GM21717 (cell line): Measurements from ENCODE around the gene NAMPT.
"Not testable (repeated sequence)": the region's sequence is repeated elsewhere in the genome, so short reads cannot be mapped to it uniquely, and the experiment has no call there.

Source experiments
- ATAC-seq: cut with Tn5 transposase; IDR thresholded peaks from one replicate; pipeline ENCODE4 v1.9.1; 2021; ENCODE audit warnings: mild to moderate bottlenecking, moderate library complexity; ENCODE audit not compliant: unreplicated experiment

NAMPT gene

GRCh38 chr7:106236065-106236464 is 48.7 kb downstream of the NAMPT start:
- no peak for ATAC-seq

GRCh38 chr7:106234425-106234824 is 50.4 kb downstream of the NAMPT start:
- no peak for ATAC-seq

DNA sequence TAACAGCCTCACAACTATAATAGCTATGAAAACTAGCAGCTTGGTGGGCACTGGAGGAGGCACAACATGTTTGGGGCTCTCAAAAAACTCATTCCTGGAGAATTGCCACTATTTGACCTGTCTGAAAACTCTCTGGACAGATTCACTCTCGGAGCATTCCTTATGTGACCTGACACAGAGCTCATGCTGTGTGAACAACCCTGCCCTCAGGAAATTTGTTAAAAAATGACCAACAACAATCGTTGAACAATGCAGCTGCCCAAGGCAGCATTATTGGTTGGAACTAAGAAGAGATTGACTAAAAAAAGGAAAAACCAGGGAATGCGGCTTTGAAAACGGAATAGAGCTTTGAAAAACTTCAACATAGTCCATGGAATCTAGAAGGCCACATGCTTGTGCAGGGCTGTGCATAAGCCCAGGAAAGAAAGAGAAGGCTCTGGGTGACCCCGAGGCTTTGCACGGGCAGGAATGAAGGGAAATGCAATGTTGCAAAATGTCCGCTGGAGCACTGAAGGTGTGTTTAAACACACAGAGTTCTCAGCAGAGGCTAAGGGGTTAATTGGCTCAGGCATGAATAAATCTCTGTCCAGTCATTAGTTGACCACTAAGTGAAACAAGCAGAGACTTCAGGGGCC is 52.8 kb downstream of the NAMPT start:
- no peak for ATAC-seq

GRCh38 chr7:106225856-106226255 is 58.9 kb downstream of the NAMPT start:
- ATAC-seq, result no peak

DNA sequence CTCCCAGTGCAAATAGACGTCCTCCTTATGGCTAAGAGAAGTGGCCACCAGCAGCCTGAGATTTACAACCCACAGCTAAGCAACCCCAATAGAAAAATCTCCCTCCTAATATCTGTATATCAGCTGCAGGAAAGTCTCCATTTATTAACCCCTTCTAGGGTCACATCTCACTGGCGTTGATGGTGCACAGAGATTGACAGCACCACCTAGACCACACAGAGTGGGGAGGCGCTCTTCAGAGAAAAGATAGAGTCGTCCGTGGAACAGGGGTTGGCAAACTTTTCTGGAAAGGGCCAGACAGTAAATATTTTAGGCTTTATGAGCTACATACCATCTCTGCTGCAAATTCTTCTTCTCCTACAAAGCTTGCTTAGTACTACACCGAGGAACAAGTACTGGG is 60.0 kb downstream of the NAMPT start:
- ATAC-seq, result no peak

DNA sequence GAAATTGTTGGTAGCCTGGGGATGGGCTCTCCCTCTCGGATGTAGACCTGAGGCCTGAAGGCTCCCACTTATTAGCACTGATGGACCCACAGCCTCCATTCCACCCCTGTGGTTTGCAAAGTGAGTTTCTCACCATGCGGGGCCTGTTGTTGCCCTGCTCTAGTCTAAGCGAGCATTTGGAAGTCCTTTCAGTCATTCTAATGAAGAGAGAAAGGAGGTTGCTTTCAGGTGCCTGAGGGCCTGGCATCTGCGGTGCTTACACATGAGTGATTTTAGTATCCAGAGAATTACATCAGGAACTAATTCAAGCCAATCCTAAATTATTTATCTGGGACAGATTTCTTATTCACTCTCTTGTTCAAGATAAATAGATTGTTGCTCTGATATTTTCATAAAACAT is 61.6 kb downstream of the NAMPT start:
- no peak for ATAC-seq

GRCh38 chr7:106222545-106222944 is 62.2 kb downstream of the NAMPT start:
- ATAC-seq, result no peak

- no peak for ATAC-seq
Observed at GRCh38 chr7:106220307-106220706, 64.5 kb downstream of the NAMPT start.

GRCh38 chr7:106219170-106219569 is 65.6 kb downstream of the NAMPT start:
- ATAC-seq, result no peak

GRCh38 chr7:106218546-106218945 is 66.2 kb downstream of the NAMPT start:
- no peak for ATAC-seq

GRCh38 chr7:106216923-106217542 is 67.8 kb downstream of the NAMPT start:
- no peak for ATAC-seq

DNA sequence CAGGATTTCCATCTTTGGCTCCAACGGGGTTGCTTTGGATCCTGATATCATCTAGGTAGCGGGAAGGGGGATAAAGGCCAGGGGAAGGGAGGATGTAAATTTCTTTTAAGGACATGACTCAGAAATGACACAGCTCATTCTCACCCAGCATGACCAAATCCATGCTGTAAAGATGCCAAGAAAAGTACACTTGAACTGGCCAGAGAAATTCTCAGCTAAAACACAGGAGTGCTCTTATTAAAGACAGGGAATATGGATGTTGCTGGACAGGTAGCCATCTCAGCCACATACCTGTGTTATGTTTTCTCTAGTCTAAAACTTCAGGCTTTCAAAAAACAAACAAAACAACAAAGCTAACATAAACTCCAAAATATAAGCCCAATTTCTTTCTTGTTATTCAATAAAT is 68.3 kb downstream of the NAMPT start:
- no peak for ATAC-seq

GRCh38 chr7:106215868-106216516 is 68.8 kb downstream of the NAMPT start:
- ATAC-seq, result no peak

GRCh38 chr7:106208944-106209343 is 75.8 kb downstream of the NAMPT start:
- not testable (repeated sequence) for ATAC-seq

DNA sequence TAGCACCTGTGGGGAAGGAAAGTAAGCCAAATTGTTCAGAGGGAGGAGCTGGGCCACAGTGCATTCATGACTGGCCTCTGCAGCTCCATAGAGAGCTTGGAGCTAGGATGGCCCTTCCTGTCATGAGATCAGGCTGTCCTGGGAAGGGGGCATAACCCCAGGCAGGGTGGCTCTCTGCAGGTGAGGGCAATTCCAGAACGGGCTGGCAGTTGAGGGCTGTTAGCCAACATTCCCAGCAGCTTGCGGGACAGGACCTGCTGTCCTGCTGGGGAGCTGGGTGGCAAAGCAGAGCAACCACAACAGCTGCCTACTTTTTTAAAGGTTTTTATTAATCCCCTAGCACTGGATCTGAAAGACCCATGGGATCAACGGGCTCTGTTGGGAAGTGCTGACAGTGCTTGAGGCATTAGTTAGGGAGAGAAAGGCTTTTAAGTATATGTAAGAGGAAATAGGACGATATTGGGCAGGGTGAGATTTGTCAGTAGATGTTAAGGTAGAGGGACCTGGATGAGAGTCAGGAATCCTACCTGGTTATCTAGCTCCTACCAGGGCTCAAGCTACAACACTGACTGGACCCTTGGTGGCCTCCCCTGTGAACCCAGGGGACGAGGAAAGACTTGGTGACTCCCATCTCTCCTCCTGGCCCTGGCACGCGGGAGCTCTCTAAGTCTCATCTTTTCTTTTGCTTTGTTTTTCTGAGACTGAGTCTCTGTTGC is 77.8 kb downstream of the NAMPT start:
- ATAC-seq, result no peak

DNA sequence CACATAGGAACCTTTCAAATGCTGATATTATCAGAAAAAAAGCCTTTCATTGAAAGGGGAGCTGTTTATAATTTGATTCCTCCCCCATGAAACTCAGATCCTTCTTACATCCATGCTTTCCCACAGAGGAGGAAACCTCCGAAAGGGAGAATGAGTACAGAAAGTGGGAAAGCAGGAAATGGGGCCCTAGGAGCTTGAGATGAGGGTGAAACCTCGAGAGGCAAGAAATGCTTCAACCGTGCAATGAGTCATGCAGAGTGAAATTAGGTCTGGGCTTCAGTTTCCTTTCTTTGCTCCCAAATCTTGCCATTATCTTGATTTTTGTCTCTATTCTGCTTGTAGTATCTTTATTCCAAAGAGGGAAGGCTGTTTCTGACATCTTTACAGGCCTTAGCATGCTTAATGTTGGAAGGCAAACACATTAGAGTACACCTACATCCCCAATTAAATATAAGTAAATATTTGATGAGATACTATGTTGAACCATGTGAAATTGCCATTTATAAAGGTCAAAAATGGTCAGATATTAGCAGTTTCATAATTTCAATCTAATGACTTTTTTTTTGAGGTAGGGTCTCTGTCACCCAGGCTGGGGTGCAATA is 79.1 kb downstream of the NAMPT start:
- no peak for ATAC-seq

DNA sequence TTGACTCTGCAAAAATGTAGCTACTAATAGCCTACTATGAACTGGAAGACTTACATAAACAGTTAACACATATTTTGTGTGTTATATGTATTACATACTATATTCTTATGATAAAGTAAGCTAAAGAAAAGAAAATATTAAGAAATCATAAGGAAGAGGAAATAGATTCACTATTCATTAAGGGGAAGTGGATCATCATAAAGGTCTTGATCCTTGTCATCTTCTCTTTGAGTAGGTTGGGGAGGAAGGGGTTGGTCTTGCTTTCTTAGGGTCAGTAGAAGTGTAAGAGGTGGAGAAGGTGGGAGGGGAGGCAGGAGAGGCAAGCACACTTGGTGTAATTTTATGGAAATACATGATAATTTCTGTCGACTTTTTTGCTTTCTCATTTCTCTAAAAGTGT is 81.3 kb downstream of the NAMPT start:
- no peak for ATAC-seq

- no peak for ATAC-seq
Observed at GRCh38 chr7:106201164-106201563, 83.6 kb downstream of the NAMPT start.

GRCh38 chr7:106199813-106200364 is 84.9 kb downstream of the NAMPT start:
- ATAC-seq, result no peak

GRCh38 chr7:106199024-106199423 is 85.8 kb downstream of the NAMPT start:
- ATAC-seq, result no peak
